GM08714 (cell line): ENCODE data around the gene PLEKHG5.

ENCODE experiments used
- H3K4me3 ChIP-seq: fragments of 200-500 bp; sonication (Bioruptor generic); 2 replicates; pipeline ENCODE4 v1.5.1; 2014; ENCODE audit warnings: mild to moderate bottlenecking, low read length, inconsistent platforms
- ZNF274 ChIP-seq: IDR thresholded peaks from 2 replicates; pipeline ENCODE4 v1.6.1; 2012; ENCODE audit warnings: mild to moderate bottlenecking, low read depth, low read length

The PLEKHG5 gene

DNA sequence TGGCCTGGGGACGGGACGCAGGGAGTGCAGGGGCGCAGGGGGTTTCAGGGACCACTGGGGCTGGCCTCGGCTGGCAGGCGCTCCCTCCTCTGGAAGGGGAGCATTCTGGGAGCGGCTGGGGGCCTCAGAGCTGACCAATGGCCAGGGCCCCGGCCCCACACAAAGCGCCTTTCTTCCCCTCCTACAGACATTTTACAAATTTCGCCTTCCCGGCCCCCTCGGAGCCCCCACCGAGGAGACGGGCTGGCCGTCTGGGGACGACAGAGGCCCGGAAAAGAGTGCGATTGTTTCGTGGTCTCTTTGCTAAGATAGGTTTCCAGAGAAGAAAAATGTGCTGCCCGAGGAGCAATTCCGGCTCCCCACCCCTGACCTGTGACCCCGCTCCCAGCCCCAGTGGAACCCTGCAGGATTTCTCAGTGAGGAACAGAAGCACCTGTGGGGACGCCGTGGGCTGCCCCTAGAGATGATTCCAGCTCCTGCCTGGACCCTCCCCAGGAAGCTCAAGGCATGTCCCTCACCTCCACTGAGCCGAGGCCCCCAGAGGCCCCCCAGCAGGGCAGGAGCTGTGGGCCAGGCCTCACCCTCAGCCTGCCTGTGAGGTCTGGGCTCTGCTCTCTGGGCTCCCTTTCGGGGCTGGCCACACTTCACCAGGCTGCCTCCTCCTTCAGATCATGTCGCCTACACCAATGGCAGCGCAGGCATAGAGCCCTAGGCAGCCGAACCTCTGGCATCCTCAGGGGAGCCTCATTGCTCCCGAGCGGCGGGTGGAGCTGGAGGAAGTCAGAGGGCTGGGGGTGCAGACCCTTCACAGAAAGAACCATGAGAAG is 15.0 kb upstream of the PLEKHG5 start:
- TF ChIP-seq ZNF274: no peak

GRCh38 chr1:6505367-6506209 is 14.1 kb upstream of the PLEKHG5 start:
- H3K4me3 ChIP-seq: no peak overlapping the region

More for the DNA sequence above, 15.0 kb upstream of the PLEKHG5 start:
- no peak overlapping the region for H3K4me3 ChIP-seq

GRCh38 chr1:6504887-6505286 is 13.4 kb upstream of the PLEKHG5 start:
- no peak for TF ChIP-seq ZNF274
- H3K4me3 ChIP-seq: no peak overlapping the region

More at GRCh38 chr1:6505367-6506209, 14.1 kb upstream of the PLEKHG5 start:
- no peak for TF ChIP-seq ZNF274

DNA sequence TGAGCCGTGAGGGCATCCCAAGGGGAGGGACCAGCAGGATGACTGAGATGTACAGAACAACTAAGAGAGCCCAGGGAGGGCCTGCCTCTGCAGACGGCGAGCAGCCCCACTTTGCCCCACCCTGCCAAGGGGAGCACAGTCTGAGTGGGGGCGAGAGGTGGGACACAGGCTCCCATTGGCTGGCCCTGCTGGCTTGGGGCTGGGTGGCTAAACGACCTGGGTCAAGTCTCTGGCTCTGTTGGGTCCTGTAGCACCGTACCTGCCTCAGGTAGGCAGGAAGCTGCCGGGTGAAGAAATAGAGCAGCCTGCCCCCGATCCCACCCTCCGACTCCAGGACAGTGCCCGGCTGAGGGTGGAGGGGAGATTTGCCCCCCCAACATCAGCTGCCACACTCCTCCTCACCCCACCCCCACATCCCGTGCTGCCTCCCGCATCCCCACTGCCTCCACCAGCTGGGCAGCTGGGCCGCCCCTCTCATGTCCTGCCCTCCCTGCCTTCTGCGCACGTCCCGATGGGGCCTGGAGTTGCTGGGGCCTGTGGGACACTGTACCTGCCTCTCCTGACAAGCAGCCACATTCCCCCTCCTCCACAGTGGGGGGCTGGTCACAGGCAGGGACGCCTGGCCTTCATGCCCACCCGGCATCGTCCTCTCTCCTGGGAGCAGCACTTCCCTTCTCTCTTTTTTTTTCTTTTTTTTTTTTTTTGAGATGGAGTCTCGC is 12.6 kb upstream of the PLEKHG5 start:
- H3K4me3 ChIP-seq: no peak overlapping the region
- TF ChIP-seq ZNF274: no peak

- no peak for TF ChIP-seq ZNF274
- H3K4me3 ChIP-seq: no peak overlapping the region
Measured at GRCh38 chr1:6502000-6502891, 10.8 kb upstream of the PLEKHG5 start.

DNA sequence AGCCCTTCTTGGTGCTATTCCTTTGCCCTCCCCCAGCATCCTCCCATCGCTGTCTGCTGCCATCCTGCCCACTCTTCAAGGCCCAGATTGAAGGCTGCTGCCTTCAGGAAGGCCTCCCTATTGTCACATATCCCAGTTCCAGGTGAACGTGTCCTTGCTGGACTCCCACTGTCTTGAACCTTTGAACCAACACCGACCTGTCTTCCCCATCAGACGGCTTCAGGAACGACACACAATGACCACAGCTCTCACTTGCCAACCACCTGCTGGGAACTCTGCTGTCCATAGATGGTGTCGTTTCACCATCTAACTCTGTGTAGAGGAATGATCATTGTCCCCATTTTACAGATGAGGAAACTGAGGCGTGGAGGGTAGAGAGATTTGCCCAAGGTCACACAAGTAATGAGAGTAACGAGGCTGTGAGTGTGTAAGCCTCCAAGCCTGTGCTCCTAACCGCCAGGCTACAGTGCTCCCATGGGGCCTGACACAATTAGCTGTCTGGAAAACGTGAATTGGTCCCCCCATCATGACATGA is 9.9 kb upstream of the PLEKHG5 start:
- no peak overlapping the region for H3K4me3 ChIP-seq
- no peak for TF ChIP-seq ZNF274

DNA sequence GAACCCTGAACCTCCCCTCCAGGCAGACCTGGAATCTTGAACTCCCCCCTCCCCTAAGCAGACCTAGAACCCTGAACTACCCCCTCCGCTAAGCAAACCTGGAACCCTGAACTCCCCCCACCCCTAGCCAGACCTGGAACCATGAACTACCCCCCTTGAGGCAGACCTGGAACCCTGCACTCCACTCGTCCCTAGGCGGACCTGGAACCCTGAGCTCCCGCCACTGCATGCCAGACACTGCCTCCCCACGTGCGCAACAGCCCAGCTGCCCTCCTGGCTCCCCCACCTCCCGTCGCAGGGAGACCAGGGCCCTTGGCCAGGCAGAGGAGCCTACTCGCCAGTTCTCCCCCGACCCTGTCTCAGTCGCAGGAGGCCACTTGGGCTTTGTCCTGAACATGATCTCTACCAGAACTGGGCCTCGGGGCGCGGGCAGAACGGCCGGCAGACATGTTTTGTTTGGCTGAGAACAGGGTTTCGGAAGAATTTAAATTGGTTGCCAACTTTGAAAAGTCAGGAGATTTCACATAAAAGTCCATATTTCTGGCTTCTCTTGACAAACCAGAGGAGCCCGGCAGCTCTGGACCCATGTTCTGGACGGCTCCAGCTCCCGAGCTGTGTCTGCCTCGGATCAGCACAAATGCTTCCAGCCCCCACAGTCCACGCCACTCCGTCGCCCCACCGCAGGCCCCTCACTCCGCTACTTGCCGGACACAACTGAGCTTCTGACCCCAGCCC is 9.2 kb upstream of the PLEKHG5 start:
- no peak overlapping the region for H3K4me3 ChIP-seq
- TF ChIP-seq ZNF274: no peak

DNA sequence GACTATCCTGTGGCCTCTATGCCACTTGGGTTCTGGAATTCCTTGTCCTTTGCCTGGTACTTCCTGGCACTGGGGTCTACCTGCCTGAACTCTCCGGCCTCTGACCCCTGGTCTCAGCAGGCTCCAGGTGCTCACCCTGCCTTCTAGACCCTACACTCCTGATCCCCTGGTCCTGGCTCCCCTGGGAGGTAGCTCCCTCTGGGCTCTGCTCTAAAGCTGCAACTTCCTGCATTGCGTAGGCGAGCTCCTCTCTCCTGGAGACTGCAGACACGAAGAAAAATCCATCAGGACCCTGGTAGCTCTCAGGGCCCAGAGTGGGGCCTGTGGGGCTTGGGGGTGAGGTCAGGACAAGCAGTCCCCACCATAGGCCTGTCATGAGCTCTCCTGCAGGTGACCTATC is 7.8 kb upstream of the PLEKHG5 start:
- no peak for TF ChIP-seq ZNF274
- H3K4me3 ChIP-seq: no peak overlapping the region

GRCh38 chr1:6498576-6499111 is 7.2 kb upstream of the PLEKHG5 start:
- no peak for TF ChIP-seq ZNF274
- H3K4me3 ChIP-seq: no peak overlapping the region

DNA sequence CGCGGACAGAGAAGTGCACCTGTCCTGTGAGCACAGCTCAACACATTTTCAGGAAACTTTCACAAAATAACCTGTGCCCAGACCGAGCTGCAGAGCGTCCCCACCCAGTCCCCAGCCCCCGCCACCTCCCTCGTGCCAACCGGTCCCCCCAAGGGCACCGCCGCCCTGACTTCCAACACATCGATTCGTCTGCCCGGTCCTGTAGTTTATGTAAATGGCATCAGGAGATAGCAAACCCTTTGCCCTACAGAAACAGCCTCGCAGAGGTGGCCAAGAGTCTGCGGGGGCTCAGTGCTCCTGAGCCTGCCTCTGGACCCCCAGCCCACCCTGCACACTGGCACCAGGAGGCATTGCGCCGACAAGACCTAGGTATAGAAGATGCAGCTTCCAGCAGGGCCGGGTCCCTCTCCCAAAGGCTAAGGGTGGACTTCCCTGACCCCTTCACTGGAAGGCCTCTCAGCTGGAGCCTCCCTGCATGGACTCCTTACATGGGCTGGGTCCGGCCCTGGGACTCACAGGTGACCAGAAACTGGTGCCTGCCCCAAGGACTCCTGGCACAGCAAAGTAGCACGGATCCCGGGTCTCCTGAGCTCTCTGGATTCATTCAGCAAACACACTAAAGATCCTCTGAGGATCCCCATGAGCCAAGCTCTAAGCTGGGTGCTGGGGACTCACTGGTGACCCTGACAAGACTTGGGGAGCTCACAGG is 6.6 kb upstream of the PLEKHG5 start:
- TF ChIP-seq ZNF274: no peak
- peak overlapping the region; percentile 47; the same call in 1 of the 2 replicates for H3K4me3 ChIP-seq

DNA sequence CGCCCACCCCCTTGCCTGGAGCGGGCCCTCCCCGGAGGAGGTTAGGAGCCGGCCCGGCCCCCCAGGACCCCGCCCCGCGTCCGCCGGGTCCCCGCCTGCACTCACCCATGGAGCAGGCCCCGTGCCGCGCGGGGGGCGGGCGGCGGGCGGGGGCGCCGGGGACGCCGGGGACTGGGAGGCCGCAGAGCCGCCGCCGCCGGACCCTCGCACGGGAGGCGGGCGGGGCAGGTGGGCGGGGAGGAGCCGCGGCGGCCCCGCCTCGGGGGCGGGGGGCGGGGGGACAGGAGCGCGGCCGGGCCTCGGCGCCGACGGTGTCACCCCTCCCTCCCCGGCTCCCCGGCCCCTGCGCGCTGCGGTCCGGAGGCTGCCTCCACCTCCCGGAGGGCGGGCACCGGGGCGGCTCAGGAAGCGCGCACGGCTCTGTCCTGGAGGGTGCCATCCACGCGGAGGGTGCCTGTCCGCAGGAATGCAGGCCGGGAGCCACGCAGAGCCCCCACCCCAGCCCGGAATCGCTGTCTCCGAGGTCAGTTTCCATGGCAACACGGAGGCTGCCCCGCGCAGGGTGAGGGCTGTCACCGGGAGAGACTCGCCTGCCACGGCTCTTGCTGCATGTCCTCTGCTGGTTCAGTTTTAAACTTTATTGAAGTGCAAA is 5.9 kb upstream of the PLEKHG5 start:
- no peak for TF ChIP-seq ZNF274
- H3K4me3 ChIP-seq: peak overlapping the region; percentile 47; the same call in 1 of the 2 replicates
